ENCODE results near the gene NANOS3.

GRCh38 chr19:13841086-13841961 is 35.6 kb upstream of the NANOS3 start:
- TF ChIP-seq CTCF (IDR thresholded peaks at IDR 0.05; ENCODE audit: insufficient read depth, low read length) (no peak), REST (IDR thresholded peaks at IDR 0.05; ENCODE audit: insufficient replicate concordance, low read depth) (no peak), POLR2AphosphoS5 (IDR thresholded peaks at IDR 0.05; ENCODE audit: low read depth) (peak; percentile 89), SPI1 (IDR thresholded peaks at IDR 0.05; ENCODE audit: borderline replicate concordance, low read depth) (no peak)

All from HL-60 (cell line).